Measurements from ENCODE around the gene ZNF217. TPM values are rescaled to one million over a fixed set of nuclear protein-coding genes. Genes with fewer than 3 reads are reported as not detected.

Gene ZNF217
- polyA plus RNA-seq, 3 donors: 10.5 to 41.5 (median 24.4) TPM

DNA sequence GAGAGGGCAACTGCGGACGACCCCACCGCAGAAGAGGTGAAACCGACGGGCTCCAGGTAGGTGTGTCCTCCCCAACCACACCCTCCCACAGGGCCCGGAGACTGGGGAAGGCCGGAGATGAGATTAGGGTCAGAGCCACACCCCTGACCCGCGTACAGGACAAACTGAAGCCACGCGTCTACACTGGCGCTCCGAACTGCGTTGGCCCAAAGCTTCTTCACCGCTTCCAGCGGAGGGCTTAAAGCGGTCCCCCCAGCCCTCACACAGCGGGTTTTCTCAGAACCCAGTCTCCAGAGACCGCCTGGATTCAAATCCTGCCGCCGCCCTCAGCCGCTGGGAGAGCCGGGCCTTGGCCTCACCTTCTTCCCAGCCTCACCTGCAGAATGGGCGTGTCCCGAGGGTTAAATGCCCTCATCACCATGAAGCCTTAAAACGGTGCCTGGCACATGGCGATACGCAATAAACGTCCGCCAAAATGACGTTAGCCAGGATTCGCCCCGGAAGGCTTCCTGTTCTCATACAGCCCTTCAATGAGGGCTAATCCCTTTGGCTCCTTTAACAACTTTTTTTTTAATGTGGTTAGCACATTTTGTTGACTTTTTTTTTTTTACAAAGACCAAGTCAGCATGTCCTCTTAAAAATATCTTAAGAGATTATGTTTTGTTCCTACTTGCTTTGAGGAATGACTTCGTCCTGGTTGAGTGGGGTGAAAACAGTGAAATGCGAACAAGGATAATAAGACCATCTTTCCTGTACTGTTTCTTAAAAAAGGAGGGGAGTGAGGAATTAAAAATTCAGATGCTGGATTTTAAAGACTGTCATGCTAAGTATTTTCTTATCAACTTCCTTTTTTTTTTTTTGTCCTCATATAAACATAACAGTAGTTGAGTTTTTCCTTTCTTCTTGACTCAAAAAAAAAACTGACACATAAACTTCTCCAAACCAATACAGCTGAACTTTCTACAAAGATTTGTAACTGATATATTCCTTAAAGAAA, 15.1 kb upstream of the ZNF217 start:
- Histone ChIP-seq H3K9ac (ENCODE audit: insufficient read depth, low read length, poor library complexity, severe bottlenecking) (peak overlapping the region; percentile 41), H2AFZ (ENCODE audit: insufficient read depth, low read depth, low read length, poor library complexity, severe bottlenecking) (peak overlapping the region; percentile 65), H3K79me2 (ENCODE audit: insufficient read depth, low read length) (peaks cover 8% of the 10 kb centered on the region), H3K36me3 (replicated peaks in 1 of 2; ENCODE audit: control insufficient read depth in 1 of 2, insufficient read depth in 2 of 2, low read length in 2 of 2) (no peaks in the 10 kb centered on the region), H3K4me3 (replicated peaks in 1 of 3; ENCODE audit: low read depth in 2 of 3, low read length in 3 of 3) (peak overlapping the region; percentile 26 to 64 (median 50)), H3K4me1 (ENCODE audit: control insufficient read depth in 1 of 2, insufficient read depth in 2 of 2, low read length in 2 of 2) (peaks cover 41 to 53% of the 10 kb centered on the region in 2 donors), H3K4me2 (replicated peaks; ENCODE audit: extremely low read depth, low read length, poor library complexity, severe bottlenecking) (peak overlapping the region; percentile 73), H4K20me1 (ENCODE audit: insufficient read depth, low read length) (no peaks in the 10 kb centered on the region), H3K9me3 (replicated peaks in 1 of 2; ENCODE audit: control insufficient read depth in 1 of 2, insufficient read depth in 1 of 2, low read length in 2 of 2) (no peaks in the 10 kb centered on the region), H3K27me3 (ENCODE audit: control insufficient read depth in 2 of 2, insufficient read depth in 2 of 2, low read length in 2 of 2) (no peaks in the 10 kb centered on the region), H3K27ac (ENCODE audit: low read depth in 1 of 2, low read length in 2 of 2) (peak overlapping the region; percentile 66 to 87)
- Mint-ChIP-seq H3K27me3 (ENCODE audit: low read depth in 3 of 3) (peaks cover 0 to 3% (median 0%) of the 10 kb centered on the region in 3 donors), H3K4me1 (peaks cover 49% of the 10 kb centered on the region), H3K36me3 (peaks cover 0 to 2% of the 10 kb centered on the region in 2 donors), H3K9me3 (no peaks in the 10 kb centered on the region), H3K4me3 (peak overlapping the region; percentile 72 to 85), H3K27ac (peak overlapping the region; percentile 78 to 93 (median 89))
- DNase-seq: peak in 2 of 3 donors; percentile 39 to 44
- intact Hi-C loops (cut with micrococcal nuclease): no loop called here
- WGBS (ENCODE audit: insufficient coverage): 77% methylated on average over 29 of the region's 35 CpGs
- no peak for TF ChIP-seq CTCF (IDR thresholded peaks at IDR 0.05)

GRCh38 chr20:53608071-53608455, 14.4 kb upstream of the ZNF217 start:
- H3K36me3 ChIP-seq (replicated peaks in 1 of 2; ENCODE audit: control insufficient read depth in 1 of 2, insufficient read depth in 2 of 2, low read length in 2 of 2): no peaks in the 10 kb centered on the region
- peak overlapping the region; percentile 66 to 87 for H3K27ac ChIP-seq (ENCODE audit: low read depth in 1 of 2, low read length in 2 of 2)
- no peaks in the 10 kb centered on the region for H4K20me1 ChIP-seq (ENCODE audit: insufficient read depth, low read length)
- Mint-ChIP-seq H3K27ac (peak overlapping the region in 6 of 7 donors; percentile 78 to 93 (median 86)), H3K4me3 (peak overlapping the region in 1 of 2 donors; percentile 72), H3K36me3 (peaks cover 0 to 2% of the 10 kb centered on the region in 2 donors), H3K9me3 (no peaks in the 10 kb centered on the region), H3K4me1 (peaks cover 49% of the 10 kb centered on the region), H3K27me3 (ENCODE audit: low read depth in 3 of 3) (peaks cover 0 to 3% (median 0%) of the 10 kb centered on the region in 3 donors)
- H3K27me3 ChIP-seq (ENCODE audit: control insufficient read depth in 2 of 2, insufficient read depth in 2 of 2, low read length in 2 of 2): no peaks in the 10 kb centered on the region
- 96% methylated on average over 17 of the region's 23 CpGs for WGBS (ENCODE audit: insufficient coverage)
- TF ChIP-seq CTCF (IDR thresholded peaks at IDR 0.05): no peak
- intact Hi-C loops (cut with micrococcal nuclease): no loop called here
- H3K79me2 ChIP-seq (ENCODE audit: insufficient read depth, low read length): peaks cover 8% of the 10 kb centered on the region
- no peak overlapping the region for H3K4me3 ChIP-seq (replicated peaks in 1 of 3; ENCODE audit: low read depth in 2 of 3, low read length in 3 of 3)
- DNase-seq: no peak
- H3K4me2 ChIP-seq (replicated peaks; ENCODE audit: extremely low read depth, low read length, poor library complexity, severe bottlenecking): no peak overlapping the region
- H2AFZ ChIP-seq (ENCODE audit: insufficient read depth, low read depth, low read length, poor library complexity, severe bottlenecking): peak overlapping the region; percentile 35
- no peaks in the 10 kb centered on the region for H3K9me3 ChIP-seq (replicated peaks in 1 of 2; ENCODE audit: control insufficient read depth in 1 of 2, insufficient read depth in 1 of 2, low read length in 2 of 2)
- H3K9ac ChIP-seq (ENCODE audit: insufficient read depth, low read length, poor library complexity, severe bottlenecking): no peak overlapping the region
- H3K4me1 ChIP-seq (ENCODE audit: control insufficient read depth in 1 of 2, insufficient read depth in 2 of 2, low read length in 2 of 2): peaks cover 41 to 53% of the 10 kb centered on the region in 2 donors

All from CD14-positive monocyte (primary cell).